Activated CD8-positive, alpha-beta memory T cell treated with anti-CD3 and anti-CD28 coated beads, Interleukin-2, amount 50 U/mL, for 1 hour (primary cell): ENCODE measurements around the gene RHOD.

ENCODE experiments used
- DNase-seq: peaks from one replicate; pipeline ENCODE4 v3.0.0-alpha.2; 2020; ENCODE audit errors: extremely low read depth

The RHOD gene

GRCh38 chr11:67056267-67057204 lies at the start of gene RHOD:
Gene RHOD (plus strand): TSS chr11:67056847. CDS start chr11:67056903, 56 bp downstream.
- DNase-seq, result no peak

GRCh38 chr11:67007126-67007525 lies 49.5 kb upstream of the RHOD start:
- DNase-seq, result no peak

GRCh38 chr11:67010296-67010905 lies 46.2 kb upstream of the RHOD start:
- DNase-seq, result no peak

- no peak for DNase-seq
Observed at GRCh38 chr11:67013511-67014045, 43.1 kb upstream of the RHOD start.

- DNase-seq, result no peak
Observed at GRCh38 chr11:67014343-67014742, 42.3 kb upstream of the RHOD start.

- DNase-seq, result no peak
Observed at GRCh38 chr11:67015048-67015447, 41.6 kb upstream of the RHOD start.

- no peak for DNase-seq
Observed at GRCh38 chr11:67016550-67016949, 40.1 kb upstream of the RHOD start.

- DNase-seq, result no peak
Observed at GRCh38 chr11:67020949-67021348, 35.7 kb upstream of the RHOD start.

- DNase-seq, result no peak
Observed at GRCh38 chr11:67022341-67022933, 34.2 kb upstream of the RHOD start.

- no peak for DNase-seq
Observed at GRCh38 chr11:67022961-67023956, 33.4 kb upstream of the RHOD start, which contains the start of gene SYT12. Gene SYT12 (plus strand): TSS chr11:67023134. CDS start chr11:67030145, 7,011 bp downstream.

- no peak for DNase-seq
Observed at GRCh38 chr11:67023957-67024353, 32.7 kb upstream of the RHOD start.

- DNase-seq, result no peak
Observed at GRCh38 chr11:67024410-67024809, 32.2 kb upstream of the RHOD start.

- no peak for DNase-seq
Observed at GRCh38 chr11:67024966-67025365, 31.7 kb upstream of the RHOD start.

GRCh38 chr11:67025750-67026149 lies 30.9 kb upstream of the RHOD start:
- DNase-seq, result no peak

- no peak for DNase-seq
Observed at GRCh38 chr11:67026941-67027340, 29.7 kb upstream of the RHOD start.

- DNase-seq, result no peak
Observed at GRCh38 chr11:67027483-67027930, 29.1 kb upstream of the RHOD start.

- no peak for DNase-seq
Observed at GRCh38 chr11:67027943-67028542, 28.6 kb upstream of the RHOD start.

- no peak for DNase-seq
Observed at GRCh38 chr11:67029146-67029545, 27.5 kb upstream of the RHOD start.

- DNase-seq, result no peak
Observed at GRCh38 chr11:67030976-67031375, 25.7 kb upstream of the RHOD start.

GRCh38 chr11:67031791-67032561 lies 24.7 kb upstream of the RHOD start:
- DNase-seq, result no peak
